CD4-positive, CD25-positive, alpha-beta regulatory T cell (primary cell): ENCODE measurements around the gene APOBEC2. TPM values are rescaled to one million over a fixed set of nuclear protein-coding genes. Genes with fewer than 3 reads are reported as not detected.

Source experiments
- ATAC-seq, 2 donors: fragments of 150-1000 bp; cut with Tn5 transposase; one replicate each; pipeline ENCODE4 v1.10.0; 2021; ENCODE audit warnings: low read depth in 2 of 2, moderate number of reproducible peaks in 2 of 2, moderate library complexity in 1 of 2
- DNase-seq, 3 donors: peaks; one replicate each; pipeline versions ENCODE4 v3.0.0 to v3.0.0-alpha.2; 2012 to 2022; ENCODE audit warnings: mixed read lengths in 1 of 3
- H3K27ac ChIP-seq: one replicate; pipeline ENCODE4 v1.7.0; 2013; ENCODE audit warnings: mild to moderate bottlenecking, low read length; ENCODE audit not compliant: insufficient read depth, poor library complexity, severe bottlenecking
- H3K27me3 ChIP-seq: one replicate; pipeline ENCODE4 v1.7.0; 2013; ENCODE audit warnings: low read length; ENCODE audit not compliant: control insufficient read depth, insufficient read depth
- H3K36me3 ChIP-seq: one replicate; pipeline ENCODE4 v1.7.0; 2013; ENCODE audit warnings: mild to moderate bottlenecking, low read length, moderate library complexity; ENCODE audit not compliant: control insufficient read depth, insufficient read depth
- H3K4me1 ChIP-seq: 2 replicates; pipeline ENCODE4 v1.7.0; 2013; ENCODE audit warnings: mild to moderate bottlenecking, low read length; ENCODE audit not compliant: insufficient read depth, control insufficient read depth, poor library complexity, severe bottlenecking
- H3K4me3 ChIP-seq: one replicate; pipeline ENCODE4 v1.7.0; 2013; ENCODE audit warnings: low read depth, mild to moderate bottlenecking, low read length, moderate library complexity
- H3K9me3 ChIP-seq, 2 experiments: 1 replicate in 1 of 2; 2 replicates in 1 of 2; pipeline ENCODE4 v1.7.0; 2013; ENCODE audit warnings: low read length in 2 of 2, mild to moderate bottlenecking in 1 of 2, moderate library complexity in 1 of 2; ENCODE audit not compliant: control insufficient read depth in 2 of 2
- H3K27ac Mint-ChIP-seq, 3 donors: one replicate each; pipeline ENCODE4 v1.8.0; 2020 to 2022; ENCODE audit warnings: mild to moderate bottlenecking in 3 of 3, mixed read lengths in 3 of 3, moderate library complexity in 2 of 3
- H3K27me3 Mint-ChIP-seq: one replicate; pipeline ENCODE4 v1.8.0; 2022; ENCODE audit warnings: mild to moderate bottlenecking, mixed read lengths
- H3K36me3 Mint-ChIP-seq: one replicate; pipeline ENCODE4 v1.8.0; 2020; ENCODE audit warnings: mixed read lengths
- H3K4me1 Mint-ChIP-seq, 4 donors: one replicate each; pipeline ENCODE4 v1.8.0; 2020 to 2022; ENCODE audit warnings: mixed read lengths in 4 of 4, mild to moderate bottlenecking in 1 of 4
- H3K4me3 Mint-ChIP-seq, 4 donors: one replicate each; pipeline ENCODE4 v1.8.0; 2020 to 2022; ENCODE audit warnings: mild to moderate bottlenecking in 4 of 4, mixed read lengths in 4 of 4, moderate library complexity in 3 of 4
- H3K9me3 Mint-ChIP-seq, 7 donors: one replicate each; pipeline ENCODE4 v1.8.0; 2020 to 2022; ENCODE audit warnings: mixed read lengths in 7 of 7, mild to moderate bottlenecking in 3 of 7, moderate library complexity in 2 of 7
- polyA plus RNA-seq, 4 donors: library from polyadenylated mRNA; unstranded; fragments of 300-500 nt; fragmentation: Illumina TruSeq; gene quantifications; one replicate each; pipeline ENCODE4 v1.2.3, GENCODE V29; 2021
- total RNA-seq: library from RNA; stranded (reverse); gene quantifications from one replicate; pipeline ENCODE4 v1.2.3, GENCODE V29; 2022

APOBEC2 gene
- total and polyA plus RNA-seq, 5 donors from 2014 or later, result 0.67 to 1.1 (median 0.88) TPM; not detected in 1

- H3K36me3 Mint-ChIP-seq, result peaks cover 62% of the 10 kb centered on the region
- DNase-seq (peak in 1 of 3 donors; percentile 44), ATAC-seq (no peak)
Measured at GRCh38 chr6:41092421-41093140, 39.6 kb downstream of the APOBEC2 start.

GRCh38 chr6:41093729-41094128 lies 40.7 kb downstream of the APOBEC2 start:
- ATAC-seq (no peak), DNase-seq (no peak)
- Histone ChIP-seq H3K27ac (no peak overlapping the region), H3K9me3 (no peaks in the 10 kb centered on the region), H3K4me1 (no peaks in the 10 kb centered on the region), H3K36me3 (peaks cover 98% of the 10 kb centered on the region), H3K27me3 (no peaks in the 10 kb centered on the region), H3K4me3 (no peak overlapping the region)
- H3K27me3 Mint-ChIP-seq, result no peaks in the 10 kb centered on the region
- peaks cover 0 to 24% (median 8%) of the 10 kb centered on the region in 4 donors for H3K4me1 Mint-ChIP-seq
- H3K27ac Mint-ChIP-seq, result no peak overlapping the region
- peaks cover 0 to 2% (median 0%) of the 10 kb centered on the region in 7 donors for H3K9me3 Mint-ChIP-seq
- H3K36me3 Mint-ChIP-seq, result peaks cover 70% of the 10 kb centered on the region
- H3K4me3 Mint-ChIP-seq, result no peak overlapping the region

More at GRCh38 chr6:41092421-41093140, 39.6 kb downstream of the APOBEC2 start:
- Histone ChIP-seq H3K9me3 (no peaks in the 10 kb centered on the region), H3K27me3 (no peaks in the 10 kb centered on the region), H3K36me3 (peaks cover 91% of the 10 kb centered on the region), H3K4me3 (no peak overlapping the region), H3K4me1 (no peaks in the 10 kb centered on the region), H3K27ac (no peak overlapping the region)
- Mint-ChIP-seq H3K27ac (peak overlapping the region; percentile 4 to 67 (median 53)), H3K27me3 (no peaks in the 10 kb centered on the region), H3K4me3 (no peak overlapping the region), H3K9me3 (peaks cover 0 to 2% (median 0%) of the 10 kb centered on the region in 7 donors), H3K4me1 (peaks cover 0 to 18% (median 7%) of the 10 kb centered on the region in 4 donors)

GRCh38 chr6:41097467-41098090 lies 44.6 kb downstream of the APOBEC2 start:
- H3K9me3 ChIP-seq, result no peaks in the 10 kb centered on the region
- peaks cover 81% of the 10 kb centered on the region for H3K36me3 ChIP-seq
- H3K4me3 ChIP-seq, result no peak overlapping the region
- no peak for ATAC-seq
- no peak overlapping the region for H3K27ac ChIP-seq
- Mint-ChIP-seq H3K27me3 (no peaks in the 10 kb centered on the region), H3K27ac (no peak overlapping the region), H3K4me3 (no peak overlapping the region), H3K4me1 (peaks cover 0 to 16% (median 11%) of the 10 kb centered on the region in 4 donors), H3K36me3 (peaks cover 55% of the 10 kb centered on the region), H3K9me3 (peaks cover 0 to 2% (median 0%) of the 10 kb centered on the region in 7 donors)
- DNase-seq, result no peak
- H3K27me3 ChIP-seq, result no peaks in the 10 kb centered on the region
- no peaks in the 10 kb centered on the region for H3K4me1 ChIP-seq

GRCh38 chr6:41098366-41098765 lies 45.4 kb downstream of the APOBEC2 start:
- H3K27me3 ChIP-seq, result no peaks in the 10 kb centered on the region
- H3K4me1 ChIP-seq, result no peaks in the 10 kb centered on the region
- no peak overlapping the region for H3K27ac ChIP-seq
- peaks cover 0 to 2% (median 0%) of the 10 kb centered on the region in 7 donors for H3K9me3 Mint-ChIP-seq
- no peak overlapping the region for H3K4me3 ChIP-seq
- no peaks in the 10 kb centered on the region for H3K27me3 Mint-ChIP-seq
- peaks cover 51% of the 10 kb centered on the region for H3K36me3 Mint-ChIP-seq
- DNase-seq (no peak), ATAC-seq (no peak)
- H3K27ac Mint-ChIP-seq, result peak overlapping the region in 1 of 3 donors; percentile 6
- H3K36me3 ChIP-seq, result peaks cover 73% of the 10 kb centered on the region
- no peaks in the 10 kb centered on the region for H3K9me3 ChIP-seq
- peak overlapping the region in 1 of 4 donors; percentile 2 for H3K4me3 Mint-ChIP-seq
- H3K4me1 Mint-ChIP-seq, result peaks cover 0 to 16% (median 11%) of the 10 kb centered on the region in 4 donors

GRCh38 chr6:41100871-41101287 lies 47.9 kb downstream of the APOBEC2 start:
- H3K4me3 ChIP-seq, result no peak overlapping the region
- no peaks in the 10 kb centered on the region for H3K27me3 Mint-ChIP-seq
- no peak overlapping the region for H3K27ac ChIP-seq
- no peaks in the 10 kb centered on the region for H3K27me3 ChIP-seq
- ATAC-seq (peak in 1 of 2 donors; percentile 74), DNase-seq (peak in 1 of 3 donors; percentile 27)
- H3K36me3 ChIP-seq, result peaks cover 48% of the 10 kb centered on the region
- H3K36me3 Mint-ChIP-seq, result peaks cover 35% of the 10 kb centered on the region
- no peaks in the 10 kb centered on the region for H3K9me3 ChIP-seq
- H3K4me1 ChIP-seq, result no peaks in the 10 kb centered on the region
- H3K9me3 Mint-ChIP-seq, result peaks cover 0 to 2% (median 0%) of the 10 kb centered on the region in 7 donors
- no peak overlapping the region for H3K4me3 Mint-ChIP-seq
- peaks cover 0 to 16% (median 9%) of the 10 kb centered on the region in 4 donors for H3K4me1 Mint-ChIP-seq
- peak overlapping the region in 1 of 3 donors; percentile 74 for H3K27ac Mint-ChIP-seq

GRCh38 chr6:41103847-41104246 lies 50.8 kb downstream of the APOBEC2 start:
- H3K9me3 Mint-ChIP-seq, result peaks cover 0 to 1% (median 0%) of the 10 kb centered on the region in 7 donors
- no peaks in the 10 kb centered on the region for H3K27me3 Mint-ChIP-seq
- DNase-seq (peak in 1 of 3 donors; percentile 4), ATAC-seq (no peak)
- H3K36me3 Mint-ChIP-seq, result peaks cover 12% of the 10 kb centered on the region
- Histone ChIP-seq H3K27ac (no peak overlapping the region), H3K4me1 (no peaks in the 10 kb centered on the region), H3K27me3 (no peaks in the 10 kb centered on the region), H3K9me3 (no peaks in the 10 kb centered on the region), H3K36me3 (peaks cover 18% of the 10 kb centered on the region), H3K4me3 (no peak overlapping the region)
- no peak overlapping the region for H3K4me3 Mint-ChIP-seq
- H3K27ac Mint-ChIP-seq, result no peak overlapping the region
- peaks cover 0 to 13% (median 0%) of the 10 kb centered on the region in 4 donors for H3K4me1 Mint-ChIP-seq

GRCh38 chr6:41111017-41111416 lies 58.0 kb downstream of the APOBEC2 start:
- H3K4me1 Mint-ChIP-seq, result peaks cover 0 to 2% (median 0%) of the 10 kb centered on the region in 4 donors
- Histone ChIP-seq H3K9me3 (no peaks in the 10 kb centered on the region), H3K36me3 (peaks cover 3% of the 10 kb centered on the region), H3K27me3 (no peaks in the 10 kb centered on the region), H3K4me1 (no peaks in the 10 kb centered on the region), H3K4me3 (no peak overlapping the region), H3K27ac (no peak overlapping the region)
- H3K36me3 Mint-ChIP-seq, result peaks cover 15% of the 10 kb centered on the region
- no peak overlapping the region for H3K4me3 Mint-ChIP-seq
- DNase-seq, result no peak
- H3K27ac Mint-ChIP-seq, result no peak overlapping the region
- ATAC-seq, result no peak
- H3K9me3 Mint-ChIP-seq, result no peaks in the 10 kb centered on the region
- H3K27me3 Mint-ChIP-seq, result no peaks in the 10 kb centered on the region
